Measurements from ENCODE around the gene SFT2D3. TPM values are rescaled to one million over a fixed set of nuclear protein-coding genes. Genes with fewer than 3 reads are reported as not detected.

The SFT2D3 gene
- total RNA-seq, 2 donors from 2014 or later, result 2.6 to 3.5 TPM

DNA sequence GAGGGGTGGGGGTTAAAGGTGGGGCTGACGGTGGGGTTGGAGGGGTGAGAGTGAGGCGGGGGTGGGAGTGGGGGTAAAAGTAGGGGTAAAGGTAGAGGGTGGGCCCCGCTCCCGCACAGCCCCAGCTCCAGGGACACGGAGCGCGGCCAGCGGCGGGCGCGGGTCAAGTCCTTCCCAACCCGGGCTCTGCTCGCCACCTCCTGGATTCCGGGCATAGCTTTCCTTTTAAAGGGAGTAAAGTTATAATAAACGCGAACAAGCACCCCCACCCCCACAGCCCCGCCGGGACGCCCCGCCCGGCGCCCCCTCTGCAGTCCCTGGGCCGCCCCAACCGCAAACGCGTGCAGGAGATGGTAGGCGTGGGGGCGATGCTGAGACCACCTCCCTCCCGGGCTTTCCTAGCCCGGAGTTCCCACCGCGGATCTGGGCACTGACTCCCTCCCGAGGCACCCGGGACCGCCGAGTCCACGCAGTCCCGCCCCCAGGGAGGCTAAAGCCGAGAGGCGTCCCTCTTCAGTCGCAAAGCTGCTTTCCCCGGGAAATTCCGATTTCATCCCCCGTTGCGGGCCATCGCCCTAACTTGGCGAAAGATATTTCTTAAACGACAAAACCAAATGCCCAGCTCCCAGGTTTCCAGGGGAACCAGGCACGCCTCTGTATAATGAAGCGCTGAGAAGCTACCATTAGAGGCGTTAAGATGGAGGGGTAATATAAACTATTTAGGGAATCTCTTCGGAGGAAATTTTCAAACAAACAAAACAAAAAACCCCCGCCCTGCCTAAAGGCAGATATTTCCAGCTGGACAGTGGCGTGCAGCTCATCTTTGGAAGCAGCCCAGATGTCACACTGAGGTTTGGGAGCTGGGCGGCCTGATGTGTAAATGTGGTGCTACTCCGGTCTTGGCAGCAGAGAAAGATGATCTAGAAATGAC lies 25.7 kb upstream of the SFT2D3 start, which contains the start of gene LIMS2:
LIMS2 (minus strand) TSS at position 200 of the 931 bp plus-strand sequence. CDS start 506 bp downstream, outside the sequence.
- Mint-ChIP-seq H3K36me3 (no peaks in the 10 kb centered on the region), H3K27ac (no peak within 1 kb of the TSS), H3K9me3 (no peaks in the 10 kb centered on the region)
- no peak for DNase-seq (ENCODE audit: low spot score in 2 of 2)
- no peak for ATAC-seq

DNA sequence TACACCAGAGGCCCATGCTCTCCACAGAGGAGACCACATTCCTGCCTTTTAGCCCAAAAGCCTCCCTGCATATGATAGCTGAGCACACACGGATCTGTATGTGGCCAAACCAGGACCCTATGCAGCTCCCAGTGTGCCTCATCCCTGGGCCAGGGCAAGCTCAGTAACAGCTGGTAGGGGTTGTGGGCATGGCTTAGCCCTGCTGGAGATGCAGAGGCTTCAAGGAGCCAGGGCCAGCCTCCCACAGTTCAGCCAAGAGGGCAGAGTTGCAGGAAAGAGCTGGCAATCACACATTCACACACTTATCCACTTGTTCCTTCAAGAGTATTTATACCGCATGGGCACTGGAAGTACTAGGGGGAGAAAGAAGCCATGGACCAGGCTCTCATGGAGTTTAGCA lies 24.4 kb upstream of the SFT2D3 start:
- ATAC-seq, result no peak
- no peaks in the 10 kb centered on the region for H3K36me3 Mint-ChIP-seq
- no peak overlapping the region for H3K27ac Mint-ChIP-seq
- H3K9me3 Mint-ChIP-seq, result no peaks in the 10 kb centered on the region
- DNase-seq (ENCODE audit: low spot score in 2 of 2), result no peak

DNA sequence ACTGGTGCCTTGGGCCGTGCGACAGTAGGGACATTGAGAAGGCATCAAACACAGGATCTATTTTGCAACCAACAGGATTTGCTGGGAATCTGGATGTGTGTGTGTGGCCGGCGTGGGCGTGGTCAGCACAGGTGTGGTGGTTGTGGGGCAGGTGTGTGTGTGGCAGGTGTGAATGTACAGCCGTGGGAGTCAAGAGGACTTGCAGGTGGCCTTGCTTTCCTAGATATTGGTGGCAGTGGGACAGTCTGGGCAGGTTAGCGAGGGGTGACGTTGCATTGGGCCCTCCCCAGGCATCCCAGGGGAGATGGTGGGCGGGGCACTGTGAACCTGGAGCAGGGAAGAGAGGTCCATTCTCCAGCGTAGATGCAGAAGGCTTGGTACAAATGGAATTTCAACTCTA lies 22.8 kb upstream of the SFT2D3 start:
- no peak for ATAC-seq
- DNase-seq (ENCODE audit: low spot score in 2 of 2), result no peak
- H3K27ac Mint-ChIP-seq, result no peak overlapping the region
- H3K36me3 Mint-ChIP-seq, result no peaks in the 10 kb centered on the region
- no peaks in the 10 kb centered on the region for H3K9me3 Mint-ChIP-seq

DNA sequence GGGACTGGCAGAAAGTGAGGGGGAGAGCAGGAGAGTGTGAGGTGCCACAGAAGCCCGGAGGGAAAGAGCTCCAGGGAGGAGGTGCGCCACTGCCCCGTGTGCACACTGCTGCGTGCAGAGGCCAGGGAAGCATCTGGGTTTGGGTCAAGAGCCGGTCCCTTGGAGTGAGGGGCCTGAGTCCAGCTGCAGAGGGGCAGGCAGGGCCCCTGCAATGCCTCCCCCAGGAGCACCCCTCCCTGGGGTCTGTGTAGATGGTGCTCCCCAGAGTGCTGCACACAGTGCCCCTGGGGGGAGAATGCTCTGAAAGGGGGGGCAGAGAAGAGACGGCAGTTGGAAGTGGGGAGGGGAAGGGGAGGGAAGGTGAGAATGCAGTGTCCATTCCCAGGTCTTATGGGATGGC lies 22.3 kb upstream of the SFT2D3 start:
- Mint-ChIP-seq H3K36me3 (no peaks in the 10 kb centered on the region), H3K9me3 (no peaks in the 10 kb centered on the region), H3K27ac (no peak overlapping the region)
- ATAC-seq (no peak), DNase-seq (ENCODE audit: low spot score in 2 of 2) (no peak)

DNA sequence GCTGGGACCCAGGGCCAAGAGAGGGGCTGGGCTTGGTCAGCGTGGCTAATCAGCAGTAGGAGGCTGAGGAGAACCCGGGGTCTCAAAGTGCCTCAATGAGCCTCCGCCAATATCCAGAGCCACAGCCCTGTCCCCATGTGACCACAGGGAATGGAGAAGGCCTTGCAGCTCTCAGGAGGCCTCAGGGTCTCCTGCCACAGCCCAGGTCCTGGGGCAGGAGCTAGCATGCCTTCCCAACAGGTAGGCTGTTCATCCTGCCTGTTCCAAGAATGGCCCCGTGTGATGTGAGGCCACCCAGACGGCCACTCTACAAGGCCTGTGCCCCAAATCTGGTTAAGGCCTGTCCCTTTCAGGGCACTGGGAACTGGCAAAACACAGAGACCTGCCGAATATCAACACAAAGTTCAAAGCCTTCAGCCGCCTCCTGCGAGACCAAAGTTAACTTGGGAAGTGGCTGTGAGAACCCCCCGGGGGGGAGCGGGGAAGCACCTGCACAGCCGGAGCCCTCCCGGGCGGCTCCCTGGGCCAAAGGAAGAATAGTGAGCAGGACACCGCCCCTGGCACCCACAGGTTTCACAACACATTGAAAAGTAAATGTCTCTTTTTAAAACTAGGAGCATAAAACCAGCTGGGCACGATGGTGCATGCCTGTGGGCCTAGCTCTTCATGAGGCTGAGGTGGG lies 21.5 kb upstream of the SFT2D3 start:
- Mint-ChIP-seq H3K36me3 (no peaks in the 10 kb centered on the region), H3K9me3 (no peaks in the 10 kb centered on the region), H3K27ac (no peak overlapping the region)
- no peak for DNase-seq (ENCODE audit: low spot score in 2 of 2)
- ATAC-seq, result peak in 1 of 2 donors; percentile 16

DNA sequence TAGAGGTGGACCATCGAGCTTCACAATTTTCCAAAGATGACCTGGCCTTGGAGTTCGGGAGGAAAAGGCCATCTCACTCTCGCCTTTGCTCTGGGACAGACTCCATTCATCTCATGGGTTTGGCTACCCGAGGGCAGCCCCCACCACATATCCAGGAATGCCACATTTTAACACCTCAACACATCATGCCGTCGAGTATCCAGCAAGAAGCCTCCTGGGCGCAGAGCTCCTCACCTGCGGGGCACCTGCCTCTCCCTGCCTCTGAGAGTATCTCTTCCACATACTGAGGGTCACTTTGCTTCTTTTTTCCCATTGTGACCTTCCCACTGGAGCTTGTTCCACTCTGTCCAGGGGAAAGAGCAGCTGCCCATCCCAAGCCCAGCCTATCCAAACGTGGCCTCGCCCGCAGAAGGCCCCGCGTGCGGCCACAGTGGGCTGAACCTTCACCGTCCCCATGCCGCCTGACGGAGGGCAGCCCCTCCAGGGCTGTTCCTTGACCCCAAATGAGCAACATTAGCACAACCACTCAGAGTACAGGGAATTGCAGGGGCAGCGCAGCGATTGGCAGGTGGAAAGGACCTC lies 20.5 kb upstream of the SFT2D3 start:
- Mint-ChIP-seq H3K27ac (no peak overlapping the region), H3K36me3 (no peaks in the 10 kb centered on the region), H3K9me3 (no peaks in the 10 kb centered on the region)
- DNase-seq (ENCODE audit: low spot score in 2 of 2), result no peak
- ATAC-seq, result peak in 1 of 2 donors; percentile 16

DNA sequence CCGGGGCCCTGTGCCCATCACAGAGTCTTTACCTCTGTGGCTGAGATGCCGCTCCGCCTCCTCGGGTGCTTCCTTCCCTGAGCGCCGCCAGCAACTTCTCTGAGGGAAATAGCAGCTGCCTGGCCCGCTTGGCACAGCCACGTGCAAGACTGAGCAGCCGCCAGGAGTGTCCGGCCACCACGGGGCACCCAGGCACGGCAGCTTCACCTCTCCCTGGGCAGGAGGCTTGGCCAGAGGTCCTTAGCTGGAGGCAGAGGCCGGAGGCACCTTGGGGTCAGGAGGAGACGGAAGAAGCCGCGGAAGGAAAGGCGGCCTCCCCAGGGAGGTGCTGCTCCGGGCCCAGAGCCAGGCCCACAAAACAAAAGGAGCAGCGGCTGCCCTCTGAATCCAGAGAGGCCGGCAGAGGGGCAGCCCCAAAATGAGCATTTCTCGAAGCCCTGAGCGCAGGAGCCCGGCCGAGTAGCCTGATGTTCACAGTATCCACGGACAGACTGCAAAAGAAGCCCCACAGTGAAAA lies 20.0 kb upstream of the SFT2D3 start:
- ATAC-seq (peak in 1 of 2 donors; percentile 26), DNase-seq (ENCODE audit: low spot score in 2 of 2) (no peak)
- no peaks in the 10 kb centered on the region for H3K36me3 Mint-ChIP-seq
- H3K9me3 Mint-ChIP-seq, result no peaks in the 10 kb centered on the region
- H3K27ac Mint-ChIP-seq, result no peak overlapping the region

DNA sequence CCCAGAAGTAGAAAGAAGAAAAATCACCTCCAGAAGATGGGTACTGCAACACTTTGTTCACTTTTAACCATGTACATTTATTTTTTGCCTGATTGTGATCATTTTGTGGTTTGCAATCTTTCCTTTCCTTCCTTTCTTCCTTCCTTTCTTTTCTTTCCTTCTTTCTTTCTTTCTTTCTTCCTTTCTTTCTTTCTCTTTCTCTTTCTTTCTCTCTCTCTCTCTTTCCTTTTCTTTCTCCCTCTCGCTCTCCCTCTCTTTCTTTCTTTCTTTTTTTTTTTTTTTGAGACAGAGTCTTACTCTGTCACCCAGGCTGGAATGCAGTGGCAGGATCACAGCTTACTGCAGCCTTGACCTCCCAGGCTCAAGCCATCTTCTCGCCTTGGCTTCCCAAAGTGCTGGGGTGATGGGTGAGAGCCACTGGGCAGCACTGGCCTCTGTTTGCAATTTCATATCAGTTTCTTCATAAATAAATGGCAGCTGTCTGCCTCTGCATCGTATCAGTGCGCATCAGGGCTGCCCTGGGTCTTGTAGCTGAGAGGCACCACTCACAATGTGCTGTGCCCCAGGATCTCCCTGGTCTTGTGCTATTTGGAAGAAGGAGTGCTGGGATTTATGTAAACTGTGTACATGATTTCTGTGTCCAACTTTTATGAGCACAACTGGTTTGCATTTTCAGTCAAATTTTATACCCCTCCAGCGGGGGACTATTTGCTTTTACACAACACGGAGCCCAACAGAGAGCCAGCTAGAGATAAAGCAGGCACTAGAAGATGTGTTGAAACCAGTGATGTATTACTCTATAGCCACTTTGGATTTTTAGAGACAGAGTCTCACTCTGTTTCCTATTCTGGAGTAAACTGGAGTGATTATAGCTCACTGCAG lies 19.1 kb upstream of the SFT2D3 start:
- Mint-ChIP-seq H3K27ac (peak overlapping the region in 1 of 2 donors; percentile 15), H3K9me3 (no peaks in the 10 kb centered on the region)

DNA sequence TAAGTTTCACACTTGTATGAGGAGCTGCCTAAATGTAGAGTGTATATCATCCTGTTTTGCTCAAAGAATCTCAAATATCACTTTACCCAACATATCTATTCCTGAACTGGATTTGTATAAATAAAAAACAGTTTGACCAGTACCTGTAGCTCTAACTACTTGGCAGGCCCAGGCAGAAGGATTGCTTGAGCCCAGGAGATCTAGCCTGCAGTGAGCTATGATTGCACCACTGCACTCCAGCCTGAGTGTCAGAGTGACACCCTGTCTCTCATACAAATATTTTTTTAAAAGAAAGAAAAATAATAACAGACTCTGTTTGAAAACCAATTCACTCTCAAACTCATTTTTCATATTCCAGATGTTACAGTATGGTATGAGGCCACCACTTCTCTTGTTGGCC lies 18.2 kb upstream of the SFT2D3 start:
- H3K36me3 Mint-ChIP-seq, result no peaks in the 10 kb centered on the region
- DNase-seq (ENCODE audit: low spot score in 2 of 2) (no peak), ATAC-seq (no peak)
- H3K27ac Mint-ChIP-seq, result no peak overlapping the region
- no peaks in the 10 kb centered on the region for H3K9me3 Mint-ChIP-seq

More for the DNA sequence above, 19.1 kb upstream of the SFT2D3 start:
- DNase-seq (ENCODE audit: low spot score in 2 of 2) (no peak), ATAC-seq (no peak)
- no peaks in the 10 kb centered on the region for H3K36me3 Mint-ChIP-seq

DNA sequence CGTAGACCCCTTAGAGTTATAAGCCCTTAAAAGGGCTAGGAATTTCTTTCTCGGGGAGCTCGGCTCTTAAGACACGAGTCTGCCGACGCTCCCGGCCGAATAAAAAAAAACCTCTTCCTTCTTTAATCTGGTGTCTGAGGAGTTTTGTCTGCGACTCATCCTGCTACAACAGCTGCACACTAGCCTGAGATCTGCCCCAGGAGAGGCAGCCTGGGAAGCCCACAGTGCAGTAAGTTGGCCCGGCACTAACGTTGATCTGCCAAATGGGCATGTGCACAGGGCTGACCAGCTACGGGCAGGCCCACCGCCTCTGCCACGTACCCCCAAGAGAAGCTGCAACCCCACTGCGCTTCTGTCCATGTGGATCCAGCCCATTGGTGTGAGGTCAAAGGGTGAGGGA lies 17.5 kb upstream of the SFT2D3 start:
- H3K27ac Mint-ChIP-seq, result no peak overlapping the region
- no peak for ATAC-seq
- H3K36me3 Mint-ChIP-seq, result no peaks in the 10 kb centered on the region
- no peak for DNase-seq (ENCODE audit: low spot score in 2 of 2)
- no peaks in the 10 kb centered on the region for H3K9me3 Mint-ChIP-seq

DNA sequence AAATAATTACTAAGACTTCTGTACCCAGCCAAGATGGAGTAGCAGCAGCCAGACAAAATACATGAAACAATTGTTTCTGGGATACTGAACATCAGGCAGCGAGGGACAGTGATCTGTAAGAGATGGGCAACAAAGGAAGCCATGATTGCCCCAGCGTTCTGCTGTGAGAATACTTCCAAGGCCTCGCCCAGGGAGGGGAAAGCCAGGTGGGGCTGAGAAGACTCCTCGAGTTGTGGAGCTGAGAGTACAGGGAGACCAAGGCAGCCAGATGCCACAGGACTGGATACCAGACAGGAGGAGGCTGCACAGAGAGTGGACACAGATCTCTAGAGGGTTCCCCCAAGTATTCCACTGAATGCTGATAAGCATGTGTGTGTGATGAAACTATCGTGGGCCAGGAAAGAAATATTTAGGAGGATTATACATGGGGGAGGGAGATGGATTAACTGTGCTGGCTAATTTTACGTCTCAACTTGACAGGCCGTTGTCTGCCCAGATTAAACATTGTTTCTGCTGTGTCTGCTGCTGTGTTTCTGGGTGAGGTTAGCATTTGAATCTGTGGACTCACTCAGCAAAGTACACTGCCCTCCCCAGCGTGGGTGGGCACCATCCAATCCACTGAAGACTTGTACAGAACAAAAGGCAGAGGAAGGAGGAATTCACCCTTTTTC lies 15.8 kb upstream of the SFT2D3 start:
- no peak overlapping the region for H3K27ac Mint-ChIP-seq
- H3K9me3 Mint-ChIP-seq, result no peaks in the 10 kb centered on the region
- DNase-seq (ENCODE audit: low spot score in 2 of 2) (no peak), ATAC-seq (no peak)
- peaks cover 6% of the 10 kb centered on the region in 2 donors for H3K36me3 Mint-ChIP-seq

DNA sequence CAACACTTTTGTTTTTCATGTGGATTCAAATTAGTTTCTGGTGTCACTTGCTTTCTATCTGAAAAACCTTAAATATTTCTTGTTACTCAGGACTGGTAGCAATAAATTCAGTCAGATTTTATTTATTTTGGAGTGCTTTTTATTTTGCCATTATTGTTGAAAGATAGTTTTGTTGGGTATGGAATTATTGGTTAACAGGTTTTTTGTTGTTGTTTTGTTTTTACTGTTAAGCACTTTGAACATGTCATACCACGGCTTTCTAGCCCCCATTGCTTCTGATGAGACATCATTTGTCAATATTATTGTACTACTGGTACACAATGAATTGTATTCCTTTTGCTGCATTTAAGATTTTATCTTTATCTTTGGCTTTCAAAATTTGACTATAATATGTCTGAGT lies 12.9 kb upstream of the SFT2D3 start:
- H3K9me3 Mint-ChIP-seq, result peaks cover 13 to 18% of the 10 kb centered on the region in 2 donors
- peaks cover 23% of the 10 kb centered on the region in 2 donors for H3K36me3 Mint-ChIP-seq
- ATAC-seq (no peak), DNase-seq (ENCODE audit: low spot score in 2 of 2) (no peak)
- no peak overlapping the region for H3K27ac Mint-ChIP-seq

DNA sequence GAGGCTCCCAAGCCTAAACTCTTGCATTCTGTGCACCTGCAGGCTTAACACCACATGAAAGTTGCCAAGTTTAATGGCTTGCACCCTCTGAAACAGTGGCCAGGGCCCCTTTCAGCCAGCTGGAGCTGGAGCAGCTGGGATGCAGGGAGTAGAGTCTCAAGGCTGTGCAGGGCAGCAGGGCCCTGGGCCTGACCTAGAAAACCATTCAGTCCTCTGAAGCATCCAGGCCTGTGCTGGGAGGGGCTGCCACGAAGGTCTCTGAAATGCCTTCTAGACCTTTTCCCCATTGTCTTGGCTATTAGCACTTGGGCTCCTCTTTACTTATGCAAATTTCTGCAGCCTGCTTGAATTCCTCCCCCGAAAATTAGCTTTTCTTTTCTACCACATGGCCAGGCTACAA lies 10.6 kb upstream of the SFT2D3 start:
- no peak for DNase-seq (ENCODE audit: low spot score in 2 of 2)
- ATAC-seq, result no peak
- Mint-ChIP-seq H3K9me3 (peaks cover 13 to 18% of the 10 kb centered on the region in 2 donors), H3K36me3 (peaks cover 23% of the 10 kb centered on the region in 2 donors), H3K27ac (no peak overlapping the region)

DNA sequence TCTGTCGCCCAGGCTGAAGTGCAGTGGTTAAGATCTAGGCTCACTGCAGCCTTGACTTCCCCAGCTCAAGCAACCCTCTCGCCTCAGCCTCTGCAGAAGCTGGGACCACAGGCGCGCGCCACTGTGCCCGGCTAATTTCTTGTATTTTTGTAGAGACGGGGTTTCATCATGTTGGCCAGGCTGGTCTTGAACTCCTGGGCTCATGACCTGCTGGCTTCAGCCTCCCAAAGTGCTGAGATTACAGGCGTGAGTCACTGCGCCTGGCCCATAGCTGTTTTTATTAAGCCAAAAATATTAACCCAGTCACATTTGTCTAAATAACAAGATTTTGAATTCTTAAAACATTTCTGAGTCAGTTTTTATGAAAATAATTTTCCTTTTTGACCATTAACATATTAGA lies 6.3 kb upstream of the SFT2D3 start:
- H3K9me3 Mint-ChIP-seq, result peaks cover 13 to 18% of the 10 kb centered on the region in 2 donors
- ATAC-seq (no peak), DNase-seq (ENCODE audit: low spot score in 2 of 2) (no peak)
- H3K27ac Mint-ChIP-seq, result no peak overlapping the region
- peaks cover 19 to 20% of the 10 kb centered on the region in 2 donors for H3K36me3 Mint-ChIP-seq

DNA sequence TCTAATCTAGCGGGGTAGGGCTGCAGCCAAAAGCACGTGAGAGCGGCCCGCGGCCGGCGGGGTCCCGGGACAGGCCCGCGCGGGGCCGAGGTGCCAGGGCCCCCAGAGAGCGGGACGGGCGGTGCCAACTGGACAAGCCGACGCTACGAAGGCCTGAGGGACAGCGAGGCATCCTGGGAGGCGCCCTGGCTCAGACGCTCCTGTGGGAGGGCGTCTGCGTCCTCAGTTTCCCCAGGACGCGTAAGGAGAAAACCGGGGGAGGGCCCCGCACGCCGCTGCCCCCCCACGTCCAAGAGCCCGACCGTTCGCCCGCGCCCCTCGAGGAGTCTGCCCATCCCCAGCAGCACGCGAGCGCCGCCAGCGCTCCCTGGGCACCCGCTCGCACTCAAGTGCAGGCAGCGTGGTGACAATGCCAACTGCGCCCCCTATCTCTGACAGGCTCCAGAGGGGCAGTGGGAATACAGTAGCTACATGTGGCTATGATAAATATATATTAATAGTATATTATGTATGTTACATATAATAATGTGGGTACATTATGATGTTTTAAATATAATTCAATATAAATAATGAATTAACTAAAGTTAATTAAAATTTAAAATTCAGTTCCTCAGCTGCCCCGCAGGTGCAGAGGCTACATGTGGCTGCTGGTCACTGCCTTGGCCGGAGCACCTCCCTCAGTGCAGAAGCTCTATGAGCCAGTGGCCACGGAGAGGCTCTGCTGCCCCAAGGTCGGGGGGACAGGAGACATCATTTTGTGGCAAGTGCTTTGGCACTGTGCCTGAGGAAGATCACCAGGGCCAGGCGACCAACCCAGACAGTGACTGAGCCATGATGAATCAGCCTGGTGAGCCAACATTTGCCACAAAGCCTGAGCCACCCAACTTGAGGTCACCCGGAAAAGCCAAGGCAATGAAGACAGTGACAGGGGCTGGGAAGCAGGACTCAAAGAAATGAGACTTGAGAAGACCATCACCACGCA lies 5.5 kb upstream of the SFT2D3 start:
- ATAC-seq, result peak; percentile 34 to 69
- Mint-ChIP-seq H3K9me3 (peaks cover 13 to 17% of the 10 kb centered on the region in 2 donors), H3K36me3 (peaks cover 14 to 15% of the 10 kb centered on the region in 2 donors), H3K27ac (no peak overlapping the region)
- peak in 1 of 2 donors; percentile 58 for DNase-seq (ENCODE audit: low spot score in 2 of 2)

Data from activated naive CD4-positive, alpha-beta T cell treated with anti-CD3 and anti-CD28 coated beads, Interleukin-2, amount 50 U/mL, for 72 hours (primary cell).